GM12891 (cell line): Measurements from ENCODE around the gene CHMP1B.

ENCODE experiments used
- PAX5 ChIP-seq: IDR thresholded peaks from 2 replicates; pipeline ENCODE4 v1.6.1; 2011; ENCODE audit warnings: low read length, moderate library complexity, mild to moderate bottlenecking; ENCODE audit not compliant: insufficient read depth, severe bottlenecking
- POLR2A ChIP-seq: IDR thresholded peaks from 2 replicates; pipeline ENCODE4 v1.6.1; 2011; ENCODE audit warnings: low read depth, low read length, control low read depth
- POLR2AphosphoS5 ChIP-seq: IDR thresholded peaks from 2 replicates; pipeline ENCODE4 v1.6.1; 2011; ENCODE audit warnings: low read depth, low read length, control low read depth
- SPI1 ChIP-seq: IDR thresholded peaks from 2 replicates; pipeline ENCODE4 v1.6.1; 2011; ENCODE audit warnings: low read depth, low read length, control low read depth

GRCh38 chr18:11862468-11863137 is 11.4 kb downstream of the CHMP1B start:
- no peak for TF ChIP-seq POLR2A
- no peak for TF ChIP-seq PAX5
- no peak for TF ChIP-seq SPI1
- TF ChIP-seq POLR2AphosphoS5, result no peak
